Measurements from ENCODE around the gene SNAP25. TPM values are rescaled to one million over a fixed set of nuclear protein-coding genes. Genes with fewer than 3 reads are reported as not detected.

SNAP25 gene
- total RNA-seq, 1 experiment from 2014 or later: 0.39 TPM

DNA sequence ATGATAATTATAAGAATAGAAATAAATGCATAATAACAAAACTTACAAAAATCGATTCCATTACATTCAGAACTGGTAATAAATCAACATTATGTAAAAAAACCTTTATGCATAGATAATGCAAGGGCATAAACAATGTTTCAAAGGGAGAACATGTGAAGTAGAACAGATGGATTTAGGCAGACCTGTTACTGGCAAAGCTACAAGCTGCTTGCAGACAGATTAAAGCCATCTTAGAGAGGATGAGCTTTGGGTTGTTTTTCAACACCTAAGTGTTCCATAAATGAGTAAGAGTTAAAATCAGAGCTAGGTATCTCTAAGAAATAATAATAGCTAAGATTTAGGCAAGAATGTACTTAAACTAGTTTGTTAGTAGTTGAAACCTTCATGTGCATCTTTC lies 37.2 kb downstream of the SNAP25 start:
- Histone ChIP-seq H3K79me2 (ENCODE audit: insufficient read depth, low read length) (no peaks in the 10 kb centered on the region), H2AFZ (ENCODE audit: low read depth, low read length, poor library complexity, severe bottlenecking) (no peak overlapping the region), H3K9me2 (ENCODE audit: insufficient read depth) (no peaks in the 10 kb centered on the region), H3K9me3 (ENCODE audit: control insufficient read depth in 1 of 2, insufficient read depth in 1 of 2, low read depth in 1 of 2, low read length in 2 of 2) (no peaks in the 10 kb centered on the region), H3K27ac (ENCODE audit: low read depth, low read length) (no peak overlapping the region), H3K4me1 (ENCODE audit: control insufficient read depth in 1 of 2, insufficient read depth in 2 of 2, low read length in 2 of 2) (no peaks in the 10 kb centered on the region), H3K4me2 (ENCODE audit: low read length) (no peak overlapping the region), H3K9ac (ENCODE audit: low read length) (no peak overlapping the region), H3K36me3 (ENCODE audit: control insufficient read depth in 1 of 2, insufficient read depth in 2 of 2, low read length in 2 of 2) (no peaks in the 10 kb centered on the region), H3K4me3 (replicated peaks in 1 of 2; ENCODE audit: low read depth in 1 of 2, low read length in 2 of 2) (no peak overlapping the region), H4K20me1 (ENCODE audit: insufficient read depth) (no peaks in the 10 kb centered on the region), H3K27me3 (ENCODE audit: insufficient read depth, low read length) (peaks cover 21% of the 10 kb centered on the region)
- BruUV-seq (replicated peaks): no TSS peak
- DNase-seq (ENCODE audit: low read depth, low spot score) (no peak), ATAC-seq (no peak)
- POLR2A ChIA-PET: no interaction called here
- RAD21 ChIA-PET (ENCODE audit: low non-redundant PET in 1 of 2, low total read pairs in 2 of 2, uncharacterized antibody in 2 of 2, unreplicated experiment in 2 of 2): no interaction called here
- CTCF ChIA-PET: no interaction called here
- intact Hi-C loops (cut with micrococcal nuclease): no loop called here
- TF ChIP-seq, protein P1, sequence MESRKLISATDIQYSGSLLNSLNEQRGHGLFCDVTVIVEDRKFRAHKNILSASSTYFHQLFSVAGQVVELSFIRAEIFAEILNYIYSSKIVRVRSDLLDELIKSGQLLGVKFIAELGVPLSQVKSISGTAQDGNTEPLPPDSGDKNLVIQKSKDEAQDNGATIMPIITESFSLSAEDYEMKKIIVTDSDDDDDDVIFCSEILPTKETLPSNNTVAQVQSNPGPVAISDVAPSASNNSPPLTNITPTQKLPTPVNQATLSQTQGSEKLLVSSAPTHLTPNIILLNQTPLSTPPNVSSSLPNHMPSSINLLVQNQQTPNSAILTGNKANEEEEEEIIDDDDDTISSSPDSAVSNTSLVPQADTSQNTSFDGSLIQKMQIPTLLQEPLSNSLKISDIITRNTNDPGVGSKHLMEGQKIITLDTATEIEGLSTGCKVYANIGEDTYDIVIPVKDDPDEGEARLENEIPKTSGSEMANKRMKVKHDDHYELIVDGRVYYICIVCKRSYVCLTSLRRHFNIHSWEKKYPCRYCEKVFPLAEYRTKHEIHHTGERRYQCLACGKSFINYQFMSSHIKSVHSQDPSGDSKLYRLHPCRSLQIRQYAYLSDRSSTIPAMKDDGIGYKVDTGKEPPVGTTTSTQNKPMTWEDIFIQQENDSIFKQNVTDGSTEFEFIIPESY (IDR thresholded peaks at IDR 0.05; ENCODE audit: extremely low read depth, insufficient replicate concordance, low read length): no peak
- TF ChIP-seq RAD21 (IDR thresholded peaks at IDR 0.05; ENCODE audit: low read depth) (no peak), JUND (IDR thresholded peaks at IDR 0.05) (no peak), FOSL1 (IDR thresholded peaks at IDR 0.05; ENCODE audit: low read depth) (no peak), ELF1 (IDR thresholded peaks at IDR 0.05; ENCODE audit: borderline replicate concordance, low read depth) (no peak), TCF7L2 (IDR thresholded peaks at IDR 0.05; ENCODE audit: borderline replicate concordance, extremely low read depth, insufficient read depth, insufficient read length) (no peak), CBX3 (IDR thresholded peaks at IDR 0.05; ENCODE audit: low read depth) (no peak)
- TF ChIP-seq, protein P2, sequence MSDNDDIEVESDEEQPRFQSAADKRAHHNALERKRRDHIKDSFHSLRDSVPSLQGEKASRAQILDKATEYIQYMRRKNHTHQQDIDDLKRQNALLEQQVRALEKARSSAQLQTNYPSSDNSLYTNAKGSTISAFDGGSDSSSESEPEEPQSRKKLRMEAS (IDR thresholded peaks at IDR 0.05): no peak
- TF ChIP-seq, protein P3, sequence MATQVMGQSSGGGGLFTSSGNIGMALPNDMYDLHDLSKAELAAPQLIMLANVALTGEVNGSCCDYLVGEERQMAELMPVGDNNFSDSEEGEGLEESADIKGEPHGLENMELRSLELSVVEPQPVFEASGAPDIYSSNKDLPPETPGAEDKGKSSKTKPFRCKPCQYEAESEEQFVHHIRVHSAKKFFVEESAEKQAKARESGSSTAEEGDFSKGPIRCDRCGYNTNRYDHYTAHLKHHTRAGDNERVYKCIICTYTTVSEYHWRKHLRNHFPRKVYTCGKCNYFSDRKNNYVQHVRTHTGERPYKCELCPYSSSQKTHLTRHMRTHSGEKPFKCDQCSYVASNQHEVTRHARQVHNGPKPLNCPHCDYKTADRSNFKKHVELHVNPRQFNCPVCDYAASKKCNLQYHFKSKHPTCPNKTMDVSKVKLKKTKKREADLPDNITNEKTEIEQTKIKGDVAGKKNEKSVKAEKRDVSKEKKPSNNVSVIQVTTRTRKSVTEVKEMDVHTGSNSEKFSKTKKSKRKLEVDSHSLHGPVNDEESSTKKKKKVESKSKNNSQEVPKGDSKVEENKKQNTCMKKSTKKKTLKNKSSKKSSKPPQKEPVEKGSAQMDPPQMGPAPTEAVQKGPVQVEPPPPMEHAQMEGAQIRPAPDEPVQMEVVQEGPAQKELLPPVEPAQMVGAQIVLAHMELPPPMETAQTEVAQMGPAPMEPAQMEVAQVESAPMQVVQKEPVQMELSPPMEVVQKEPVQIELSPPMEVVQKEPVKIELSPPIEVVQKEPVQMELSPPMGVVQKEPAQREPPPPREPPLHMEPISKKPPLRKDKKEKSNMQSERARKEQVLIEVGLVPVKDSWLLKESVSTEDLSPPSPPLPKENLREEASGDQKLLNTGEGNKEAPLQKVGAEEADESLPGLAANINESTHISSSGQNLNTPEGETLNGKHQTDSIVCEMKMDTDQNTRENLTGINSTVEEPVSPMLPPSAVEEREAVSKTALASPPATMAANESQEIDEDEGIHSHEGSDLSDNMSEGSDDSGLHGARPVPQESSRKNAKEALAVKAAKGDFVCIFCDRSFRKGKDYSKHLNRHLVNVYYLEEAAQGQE (IDR thresholded peaks at IDR 0.05; ENCODE audit: low read depth): no peak
